Fibroblast of lung (primary cell): ENCODE data around the gene SERPINB6.

ENCODE experiments used
- CTCF ChIP-seq, 2 donors: IDR thresholded peaks in 1 of 2; conservative IDR thresholded peaks in 1 of 2; 1 replicate in 1 of 2; 2 replicates in 1 of 2; pipeline ENCODE4 v1.5.1; 2011 to 2012; ENCODE audit warnings: low read length in 2 of 2, control low read depth in 1 of 2, inconsistent platforms in 1 of 2, low read depth in 1 of 2, mild to moderate bottlenecking in 1 of 2
- EZH2 ChIP-seq: IDR thresholded peaks from 2 replicates; pipeline ENCODE4 v1.5.1; 2012; ENCODE audit warnings: low read length, control low read depth, mild to moderate bottlenecking; ENCODE audit errors: missing control alignments

- TF ChIP-seq EZH2, result no peak
- no peak for TF ChIP-seq CTCF (conservative IDR thresholded peaks at IDR 0.05 in 1 of 2, IDR thresholded peaks at IDR 0.05 in 1 of 2; ENCODE audit: low read depth in 1 of 2, low read length in 2 of 2)
Measured at GRCh38 chr6:2939315-2940009, 31.9 kb downstream of the SERPINB6 start.
